Subcutaneous adipose tissue (tissue), 4 donors: ENCODE measurements around the gene VAMP2. TPM values are rescaled to one million over a fixed set of nuclear protein-coding genes. Genes with fewer than 3 reads are reported as not detected.

ENCODE experiments used
- total RNA-seq, 4 donors: library from RNA; depleted of rRNA; stranded (reverse); fragments of >200 nt; gene quantifications; one replicate each; pipeline ENCODE4 v1.1.0, GENCODE V29; 2016
- TF ChIP-seq, protein P1 (sequence below): fragments of 450-650 bp; IDR thresholded peaks from one replicate; pipeline ENCODE4 v1.5.1; 2016; ENCODE audit warnings: low read depth, mild to moderate bottlenecking, control low read depth, antibody characterized with exemption, moderate library complexity

VAMP2 gene
- total RNA-seq, 4 donors from 2014 or later: 18.6 to 45.2 (median 23.4) TPM

DNA sequence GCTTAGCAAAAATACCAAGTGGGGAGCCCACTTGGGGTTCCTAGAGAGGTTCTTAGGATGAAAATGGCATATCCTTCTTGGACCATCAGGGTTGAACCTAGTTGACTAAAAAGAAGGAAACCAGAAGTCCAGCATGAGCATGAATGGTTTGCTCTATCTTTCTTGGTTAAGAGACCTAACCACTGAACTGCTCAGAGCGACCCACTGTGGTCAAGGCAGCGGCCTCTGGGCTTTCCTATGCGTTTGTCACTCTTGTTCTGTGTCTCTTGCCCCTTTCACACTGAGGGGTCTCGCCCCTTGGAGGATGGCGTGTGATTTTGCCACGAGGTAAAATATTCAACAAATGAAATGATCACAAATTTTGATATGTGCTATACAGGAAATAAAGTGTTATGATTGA, 27.8 kb upstream of the VAMP2 start:
- TF ChIP-seq, protein P1, sequence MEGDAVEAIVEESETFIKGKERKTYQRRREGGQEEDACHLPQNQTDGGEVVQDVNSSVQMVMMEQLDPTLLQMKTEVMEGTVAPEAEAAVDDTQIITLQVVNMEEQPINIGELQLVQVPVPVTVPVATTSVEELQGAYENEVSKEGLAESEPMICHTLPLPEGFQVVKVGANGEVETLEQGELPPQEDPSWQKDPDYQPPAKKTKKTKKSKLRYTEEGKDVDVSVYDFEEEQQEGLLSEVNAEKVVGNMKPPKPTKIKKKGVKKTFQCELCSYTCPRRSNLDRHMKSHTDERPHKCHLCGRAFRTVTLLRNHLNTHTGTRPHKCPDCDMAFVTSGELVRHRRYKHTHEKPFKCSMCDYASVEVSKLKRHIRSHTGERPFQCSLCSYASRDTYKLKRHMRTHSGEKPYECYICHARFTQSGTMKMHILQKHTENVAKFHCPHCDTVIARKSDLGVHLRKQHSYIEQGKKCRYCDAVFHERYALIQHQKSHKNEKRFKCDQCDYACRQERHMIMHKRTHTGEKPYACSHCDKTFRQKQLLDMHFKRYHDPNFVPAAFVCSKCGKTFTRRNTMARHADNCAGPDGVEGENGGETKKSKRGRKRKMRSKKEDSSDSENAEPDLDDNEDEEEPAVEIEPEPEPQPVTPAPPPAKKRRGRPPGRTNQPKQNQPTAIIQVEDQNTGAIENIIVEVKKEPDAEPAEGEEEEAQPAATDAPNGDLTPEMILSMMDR: no peak

DNA sequence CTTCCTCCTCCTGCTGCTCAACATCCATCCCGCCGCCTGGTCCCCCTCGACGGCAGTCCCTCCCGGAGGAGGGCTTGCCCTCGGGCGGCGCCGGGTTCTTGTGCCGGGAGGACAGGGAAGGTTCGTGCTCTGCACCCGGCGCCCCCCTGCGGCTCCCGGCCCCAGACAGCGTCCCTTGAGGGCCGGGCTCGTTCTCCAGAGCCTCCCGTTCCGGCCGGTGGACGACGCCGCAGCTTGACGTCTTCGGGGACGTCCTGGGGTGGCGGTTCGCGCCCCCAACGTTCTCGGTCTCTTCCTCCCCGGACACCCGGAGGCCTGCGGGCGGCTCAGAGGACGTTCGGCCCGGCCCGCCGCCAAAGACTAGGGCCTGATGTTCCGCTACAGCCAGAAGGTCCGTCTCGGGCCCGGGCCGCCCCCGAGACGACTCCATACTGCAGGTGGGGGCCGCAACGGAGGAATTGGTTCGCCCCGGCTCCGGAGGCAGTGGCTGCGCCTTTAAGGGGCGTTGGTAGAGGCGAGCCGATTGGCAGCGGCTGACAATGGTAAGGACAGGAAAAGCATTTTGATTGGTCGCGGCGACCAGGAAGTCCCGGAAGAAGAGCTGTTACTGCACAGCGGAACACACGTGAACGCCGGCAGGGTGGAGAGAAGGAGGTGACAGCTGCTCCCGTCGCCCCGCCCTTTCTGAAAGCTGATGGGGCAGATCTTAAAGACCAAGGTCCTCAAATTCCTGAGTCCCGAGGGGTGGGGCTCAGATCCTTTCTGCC, 27.1 kb upstream of the VAMP2 start, which contains the start of gene BORCS6:
Gene BORCS6 (minus strand): TSS at position 470 of the 767 bp plus-strand sequence. CDS start 40 bp downstream, at position 430.
- TF ChIP-seq, protein P1: no peak

DNA sequence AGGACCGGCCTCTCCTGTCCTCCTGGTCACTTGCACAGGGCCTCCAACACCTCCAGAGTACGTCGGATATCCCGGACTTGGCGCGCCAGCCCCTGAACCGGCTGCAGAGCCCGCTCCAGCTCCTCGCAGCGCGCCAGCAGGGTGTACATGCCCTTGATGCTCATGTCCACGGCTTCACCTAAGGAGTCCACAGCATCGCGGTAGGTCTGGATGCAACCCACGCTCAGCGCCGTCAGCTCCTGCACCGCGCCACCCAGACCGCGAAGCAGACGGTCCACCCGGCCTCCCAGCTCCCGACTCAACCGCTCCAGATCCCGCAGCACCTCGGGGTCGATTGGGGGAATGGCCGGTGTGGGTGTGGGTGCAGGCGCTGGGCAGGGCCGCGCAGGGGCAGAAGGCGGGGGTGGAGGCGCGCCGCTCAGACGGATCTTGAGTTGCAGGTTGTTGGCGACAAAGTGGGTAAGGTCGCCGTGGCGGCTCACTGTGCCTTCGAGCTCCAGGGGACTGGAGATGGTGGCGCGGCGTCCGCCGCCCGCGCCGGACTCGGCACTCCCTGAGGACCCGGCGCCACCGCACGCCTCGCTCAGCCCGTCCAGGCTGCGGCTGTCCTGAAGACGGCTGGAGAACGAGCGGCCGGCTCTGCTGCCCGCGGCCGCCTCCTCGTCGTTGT, 26.4 kb upstream of the VAMP2 start:
- TF ChIP-seq, protein P1: no peak

DNA sequence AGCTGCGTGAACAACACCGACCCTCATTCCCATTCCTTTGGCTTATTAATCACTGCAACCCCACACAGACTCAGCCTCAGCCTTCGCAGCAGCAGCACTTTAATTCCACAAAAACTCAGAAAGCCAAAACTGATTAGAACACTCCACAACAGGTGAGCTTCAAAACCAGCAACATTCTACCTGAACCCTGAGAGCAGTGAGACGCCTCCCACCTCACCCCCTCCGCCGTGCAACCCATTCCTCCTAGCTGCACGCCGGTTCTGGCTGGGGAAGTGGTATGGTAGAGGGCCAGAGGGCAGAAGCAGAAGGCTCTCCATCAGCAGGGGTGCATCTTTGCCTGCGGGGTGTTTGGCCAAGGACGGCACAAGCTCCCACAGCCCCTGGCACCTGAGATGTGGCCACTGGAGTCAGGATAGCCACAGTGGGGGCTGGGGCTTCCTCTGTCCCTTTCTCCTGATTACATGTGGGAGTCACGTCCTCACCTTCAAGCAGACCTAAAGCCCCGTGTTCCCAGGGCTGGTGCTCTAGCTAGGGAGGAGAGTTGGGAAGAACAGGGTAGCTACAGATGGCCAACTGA, 25.6 kb upstream of the VAMP2 start:
- TF ChIP-seq, protein P1: no peak

DNA sequence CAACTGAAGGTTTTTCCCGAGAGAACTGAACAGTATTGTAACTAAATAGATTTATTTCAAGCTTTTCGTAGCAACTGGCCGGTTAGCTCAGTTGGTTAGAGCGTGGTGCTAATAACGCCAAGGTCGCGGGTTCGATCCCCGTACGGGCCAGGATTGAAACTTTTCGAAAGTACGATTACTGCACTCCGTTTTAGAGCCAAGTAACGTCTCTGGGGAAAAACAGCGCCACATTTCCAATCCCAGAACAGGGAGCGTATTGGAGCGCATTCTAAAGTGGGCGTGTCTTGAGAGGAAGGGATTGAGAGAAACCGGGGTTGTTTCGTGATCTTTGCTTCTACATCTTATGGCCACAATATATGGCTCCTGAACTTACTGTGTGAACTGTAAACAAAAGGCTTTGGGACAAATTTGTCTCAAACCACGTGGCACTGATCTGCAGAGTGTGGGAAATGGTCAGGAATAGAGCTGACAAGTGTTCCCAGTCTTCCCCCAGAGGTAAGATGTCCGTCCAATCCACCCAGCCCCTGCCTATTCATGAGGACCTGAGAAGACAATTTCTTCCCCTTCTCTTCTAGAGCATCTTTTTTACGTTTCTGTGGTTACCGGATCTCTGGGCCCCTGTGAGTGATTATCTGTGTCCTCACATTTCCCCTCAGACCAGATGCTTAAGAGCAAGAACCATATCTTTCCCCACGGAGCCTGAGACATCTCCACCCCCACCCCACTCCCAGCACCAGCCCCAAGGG, 24.9 kb upstream of the VAMP2 start:
- TF ChIP-seq, protein P1: no peak

DNA sequence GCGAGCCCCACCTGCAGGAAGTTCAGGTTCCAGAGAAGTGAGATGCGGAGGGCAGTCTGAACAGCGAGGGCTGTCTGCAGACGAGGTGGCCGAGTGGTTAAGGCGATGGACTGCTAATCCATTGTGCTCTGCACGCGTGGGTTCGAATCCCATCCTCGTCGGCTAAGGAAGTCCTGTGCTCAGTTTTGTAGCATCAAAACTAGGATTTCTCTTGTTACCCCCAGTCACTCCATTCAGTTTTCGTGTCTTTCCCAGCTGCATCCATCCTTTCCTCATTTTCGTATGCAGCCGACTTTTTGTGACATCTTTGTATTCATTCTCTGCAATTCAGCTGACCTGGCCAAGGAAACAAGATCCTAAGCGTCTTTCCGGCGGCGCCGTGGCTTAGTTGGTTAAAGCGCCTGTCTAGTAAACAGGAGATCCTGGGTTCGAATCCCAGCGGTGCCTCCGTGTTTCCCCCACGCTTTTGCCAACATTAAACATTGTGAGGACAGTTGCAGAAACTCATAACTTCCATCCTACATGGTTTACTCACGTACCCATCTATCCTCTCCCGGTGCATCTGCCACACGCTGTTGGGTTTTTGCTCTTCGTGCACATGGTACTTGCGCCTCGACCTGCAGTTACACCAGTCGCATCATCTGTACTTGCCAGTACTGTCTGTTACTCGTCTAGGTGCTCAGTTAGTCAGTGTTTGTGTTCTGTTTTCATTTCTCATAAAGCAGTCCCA, 24.2 kb upstream of the VAMP2 start:
- TF ChIP-seq, protein P1: no peak
